Measurements from ENCODE around the gene SBSN.

SBSN gene

DNA sequence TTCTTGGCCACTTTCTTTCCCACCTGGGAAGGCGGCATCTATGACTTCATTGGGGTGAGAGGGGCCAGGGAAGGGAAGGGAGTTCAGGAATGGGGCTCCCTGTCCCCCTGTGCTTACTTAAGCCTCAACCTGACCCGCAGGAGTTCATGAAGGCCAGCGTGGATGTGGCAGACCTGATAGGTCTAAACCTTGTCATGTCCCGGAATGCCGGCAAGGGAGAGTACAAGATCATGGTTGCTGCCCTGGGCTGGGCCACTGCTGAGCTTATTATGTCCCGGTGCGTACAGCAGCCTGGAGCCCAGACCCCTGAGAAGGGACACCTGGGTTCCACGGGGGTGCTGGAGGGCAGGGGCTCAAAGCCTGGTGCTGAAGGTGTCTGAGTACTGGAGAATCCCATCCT is 18.4 kb upstream of the SBSN start:
- no peaks in the 10 kb centered on the region for H3F3A ChIP-seq (ENCODE audit: low read depth)
- TF ChIP-seq EZH2phosphoT487 (IDR thresholded peaks at IDR 0.05; ENCODE audit: borderline replicate concordance), result no peak
- peak overlapping the region; percentile 99 for H3K9ac ChIP-seq (ENCODE audit: low read depth, low read length, poor library complexity, severe bottlenecking)
- H3K9me2 ChIP-seq (replicated peaks; ENCODE audit: low read depth, low read length), result no peaks in the 10 kb centered on the region
- peaks cover 40% of the 10 kb centered on the region for H3K79me2 ChIP-seq (ENCODE audit: insufficient read depth, low read length)
- H3K27me3 ChIP-seq (ENCODE audit: insufficient read depth, low read length, poor library complexity, severe bottlenecking), result no peaks in the 10 kb centered on the region
- H3K36me3 ChIP-seq (ENCODE audit: insufficient read depth, low read length), result no peaks in the 10 kb centered on the region
- H2AFZ ChIP-seq (ENCODE audit: low read length), result no peak overlapping the region
- H3K4me2 ChIP-seq (ENCODE audit: low read depth, low read length, poor library complexity, severe bottlenecking), result peak overlapping the region; percentile 92
- peaks cover 27% of the 10 kb centered on the region for H3K4me1 ChIP-seq (ENCODE audit: insufficient read depth, low read length, poor library complexity, severe bottlenecking)
- no peaks in the 10 kb centered on the region for H4K20me1 ChIP-seq (ENCODE audit: insufficient read depth, low read length, poor library complexity, severe bottlenecking)
- H3K9me3 ChIP-seq (ENCODE audit: insufficient read depth, low read depth, low read length), result no peaks in the 10 kb centered on the region
- H3K4me3 ChIP-seq (ENCODE audit: low read length, poor library complexity, severe bottlenecking), result peak overlapping the region; percentile 99

DNA sequence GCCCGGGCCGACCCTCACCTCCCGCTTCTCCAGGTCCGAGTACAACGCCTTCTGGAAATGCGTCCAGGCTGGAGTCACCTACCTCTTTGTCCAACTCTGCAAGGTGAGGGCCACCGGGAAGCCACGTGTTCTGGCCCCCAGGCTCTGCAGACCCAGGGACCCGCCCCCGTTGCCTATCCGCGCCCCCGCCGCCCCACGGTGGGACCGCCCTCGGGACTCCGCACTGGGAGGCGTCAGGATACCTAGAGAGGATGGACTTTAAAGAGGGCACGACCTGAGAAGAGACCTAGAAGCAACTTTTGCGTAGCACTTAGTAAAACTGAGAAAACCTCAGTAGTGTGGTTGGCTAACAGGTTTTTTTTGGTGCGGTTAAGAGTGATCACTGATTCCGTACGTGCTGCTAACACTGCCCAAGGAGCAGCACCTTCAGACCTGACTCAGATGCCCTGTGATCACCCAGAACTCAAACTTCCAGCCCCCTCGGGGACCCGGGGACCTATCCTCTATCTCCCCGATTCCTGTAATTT is 17.8 kb upstream of the SBSN start:
- H3K4me1 ChIP-seq (ENCODE audit: insufficient read depth, low read length, poor library complexity, severe bottlenecking), result peaks cover 27% of the 10 kb centered on the region
- no peaks in the 10 kb centered on the region for H3F3A ChIP-seq (ENCODE audit: low read depth)
- H4K20me1 ChIP-seq (ENCODE audit: insufficient read depth, low read length, poor library complexity, severe bottlenecking), result no peaks in the 10 kb centered on the region
- peak overlapping the region; percentile 99 for H3K9ac ChIP-seq (ENCODE audit: low read depth, low read length, poor library complexity, severe bottlenecking)
- H3K4me2 ChIP-seq (ENCODE audit: low read depth, low read length, poor library complexity, severe bottlenecking), result peak overlapping the region; percentile 92
- no peaks in the 10 kb centered on the region for H3K9me3 ChIP-seq (ENCODE audit: insufficient read depth, low read depth, low read length)
- peak overlapping the region; percentile 99 for H3K4me3 ChIP-seq (ENCODE audit: low read length, poor library complexity, severe bottlenecking)
- no peak for TF ChIP-seq EZH2phosphoT487 (IDR thresholded peaks at IDR 0.05; ENCODE audit: borderline replicate concordance)
- TF ChIP-seq, protein P1, sequence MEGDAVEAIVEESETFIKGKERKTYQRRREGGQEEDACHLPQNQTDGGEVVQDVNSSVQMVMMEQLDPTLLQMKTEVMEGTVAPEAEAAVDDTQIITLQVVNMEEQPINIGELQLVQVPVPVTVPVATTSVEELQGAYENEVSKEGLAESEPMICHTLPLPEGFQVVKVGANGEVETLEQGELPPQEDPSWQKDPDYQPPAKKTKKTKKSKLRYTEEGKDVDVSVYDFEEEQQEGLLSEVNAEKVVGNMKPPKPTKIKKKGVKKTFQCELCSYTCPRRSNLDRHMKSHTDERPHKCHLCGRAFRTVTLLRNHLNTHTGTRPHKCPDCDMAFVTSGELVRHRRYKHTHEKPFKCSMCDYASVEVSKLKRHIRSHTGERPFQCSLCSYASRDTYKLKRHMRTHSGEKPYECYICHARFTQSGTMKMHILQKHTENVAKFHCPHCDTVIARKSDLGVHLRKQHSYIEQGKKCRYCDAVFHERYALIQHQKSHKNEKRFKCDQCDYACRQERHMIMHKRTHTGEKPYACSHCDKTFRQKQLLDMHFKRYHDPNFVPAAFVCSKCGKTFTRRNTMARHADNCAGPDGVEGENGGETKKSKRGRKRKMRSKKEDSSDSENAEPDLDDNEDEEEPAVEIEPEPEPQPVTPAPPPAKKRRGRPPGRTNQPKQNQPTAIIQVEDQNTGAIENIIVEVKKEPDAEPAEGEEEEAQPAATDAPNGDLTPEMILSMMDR (conservative IDR thresholded peaks at IDR 0.05; ENCODE audit: low read length), result no peak
- no peaks in the 10 kb centered on the region for H3K27me3 ChIP-seq (ENCODE audit: insufficient read depth, low read length, poor library complexity, severe bottlenecking)
- peak overlapping the region; percentile 86 for H2AFZ ChIP-seq (ENCODE audit: low read length)
- H3K9me2 ChIP-seq (replicated peaks; ENCODE audit: low read depth, low read length), result no peaks in the 10 kb centered on the region
- H3K79me2 ChIP-seq (ENCODE audit: insufficient read depth, low read length), result peaks cover 40% of the 10 kb centered on the region
- no peaks in the 10 kb centered on the region for H3K36me3 ChIP-seq (ENCODE audit: insufficient read depth, low read length)

DNA sequence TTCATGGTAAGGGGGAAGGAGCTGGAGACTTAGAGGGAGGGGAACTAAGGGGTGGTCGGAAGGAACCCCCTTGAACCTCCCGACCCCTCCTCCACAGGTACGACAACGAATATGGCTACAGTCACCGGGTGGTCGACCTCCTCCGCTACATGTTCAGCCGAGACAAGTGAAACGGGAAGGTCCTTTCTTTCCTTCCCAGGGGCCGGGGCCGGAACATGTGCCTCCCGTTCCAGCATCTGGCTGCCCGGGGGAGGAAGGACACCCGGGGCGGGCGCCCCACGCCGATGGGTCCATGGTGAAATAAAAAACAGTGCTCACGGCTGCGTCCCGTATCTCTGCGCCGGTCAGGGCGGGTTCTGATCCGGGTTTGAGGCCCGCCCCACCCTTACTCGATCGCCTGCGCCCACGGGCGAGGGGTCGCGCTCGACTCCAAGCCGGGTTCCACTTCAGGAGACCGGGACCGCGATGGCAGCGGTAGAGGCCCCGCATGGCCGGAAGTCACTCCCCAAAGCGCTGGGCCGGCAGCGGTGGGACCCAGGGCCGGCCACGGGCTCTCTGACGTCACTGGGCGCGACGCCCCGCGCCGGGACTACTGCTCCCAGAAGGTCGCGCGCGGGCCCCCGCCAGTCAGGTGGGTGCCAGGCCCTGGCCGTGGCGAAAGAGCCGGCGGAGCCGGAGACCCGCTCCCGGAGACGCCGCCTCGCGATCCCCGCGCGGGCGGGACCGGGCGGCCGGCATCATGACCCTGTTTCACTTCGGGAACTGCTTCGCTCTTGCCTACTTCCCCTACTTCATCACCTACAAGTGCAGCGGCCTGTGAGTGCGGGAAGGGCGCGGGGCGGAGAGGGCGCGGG is 17.1 kb upstream of the SBSN start, which contains the start of gene TMEM147:
TSS of gene TMEM147 (plus strand) at position 626 of the 854 bp plus-strand sequence. CDS start at position 740, 114 bp downstream.
- H3K4me3 ChIP-seq (ENCODE audit: low read length, poor library complexity, severe bottlenecking), result peak within 1 kb of the TSS; percentile 99
- H3K9me3 ChIP-seq (ENCODE audit: insufficient read depth, low read depth, low read length), result no peaks in the 10 kb centered on the region
- no peaks in the 10 kb centered on the region for H4K20me1 ChIP-seq (ENCODE audit: insufficient read depth, low read length, poor library complexity, severe bottlenecking)
- H3K4me1 ChIP-seq (ENCODE audit: insufficient read depth, low read length, poor library complexity, severe bottlenecking), result peaks cover 29% of the 10 kb centered on the region
- H2AFZ ChIP-seq (ENCODE audit: low read length), result peak within 1 kb of the TSS; percentile 86
- H3F3A ChIP-seq (ENCODE audit: low read depth), result no peaks in the 10 kb centered on the region
- peak within 1 kb of the TSS; percentile 92 for H3K4me2 ChIP-seq (ENCODE audit: low read depth, low read length, poor library complexity, severe bottlenecking)
- H3K79me2 ChIP-seq (ENCODE audit: insufficient read depth, low read length), result peaks cover 40% of the 10 kb centered on the region
- peak within 1 kb of the TSS; percentile 99 for H3K9ac ChIP-seq (ENCODE audit: low read depth, low read length, poor library complexity, severe bottlenecking)
- no peaks in the 10 kb centered on the region for H3K36me3 ChIP-seq (ENCODE audit: insufficient read depth, low read length)
- no peaks in the 10 kb centered on the region for H3K9me2 ChIP-seq (replicated peaks; ENCODE audit: low read depth, low read length)
- no peaks in the 10 kb centered on the region for H3K27me3 ChIP-seq (ENCODE audit: insufficient read depth, low read length, poor library complexity, severe bottlenecking)
- TF ChIP-seq, protein P1 (conservative IDR thresholded peaks at IDR 0.05; ENCODE audit: low read length), result no peak
- no peak for TF ChIP-seq EZH2phosphoT487 (IDR thresholded peaks at IDR 0.05; ENCODE audit: borderline replicate concordance)

Data from Loucy (cell line).